GM12891 (cell line): Measurements from ENCODE around the gene OGDHL.

Experiments used
- PAX5 ChIP-seq: IDR thresholded peaks from 2 replicates; pipeline ENCODE4 v1.6.1; 2011; ENCODE audit warnings: low read length, moderate library complexity, mild to moderate bottlenecking; ENCODE audit not compliant: insufficient read depth, severe bottlenecking
- POLR2A ChIP-seq: IDR thresholded peaks from 2 replicates; pipeline ENCODE4 v1.6.1; 2011; ENCODE audit warnings: low read depth, low read length, control low read depth
- POU2F2 ChIP-seq: IDR thresholded peaks from 2 replicates; pipeline ENCODE4 v1.6.1; 2011; ENCODE audit warnings: low read depth, mild to moderate bottlenecking, control low read depth, low read length, moderate library complexity
- SPI1 ChIP-seq: IDR thresholded peaks from 2 replicates; pipeline ENCODE4 v1.6.1; 2011; ENCODE audit warnings: low read depth, low read length, control low read depth
- TAF1 ChIP-seq: IDR thresholded peaks from 2 replicates; pipeline ENCODE4 v1.6.1; 2011; ENCODE audit warnings: low read depth, low read length, control low read depth

GRCh38 chr10:49746626-49747302 lies 15.4 kb downstream of the OGDHL start:
- no peak for TF ChIP-seq POLR2A
- TF ChIP-seq TAF1 = no peak
- TF ChIP-seq PAX5 = no peak
- no peak for TF ChIP-seq SPI1
- TF ChIP-seq POU2F2 = no peak
